IMR-90 (cell line): ENCODE results near the gene SPDEF.

ENCODE experiments used
- CEBPB ChIP-seq: IDR thresholded peaks from 2 replicates; pipeline ENCODE4 v1.6.1; 2012; ENCODE audit warnings: low read depth, low read length, improper control_type of control experiment
- CTCF ChIP-seq: conservative IDR thresholded peaks from 2 replicates; pipeline ENCODE4 v1.5.1; 2012; ENCODE audit warnings: mild to moderate bottlenecking, low read depth, low read length, improper control_type of control experiment
- MAFK ChIP-seq: IDR thresholded peaks from 2 replicates; pipeline ENCODE4 v1.6.1; 2012; ENCODE audit warnings: low read depth, low read length, improper control_type of control experiment
- RAD21 ChIP-seq: IDR thresholded peaks from 2 replicates; pipeline ENCODE4 v1.6.1; 2012; ENCODE audit warnings: low read length, improper control_type of control experiment
- RCOR1 ChIP-seq: IDR thresholded peaks from 2 replicates; pipeline ENCODE4 v1.6.1; 2012; ENCODE audit warnings: mild to moderate bottlenecking, low read length, improper control_type of control experiment; ENCODE audit not compliant: insufficient replicate concordance
- SMC3 ChIP-seq: fragments of 150-350 bp; IDR thresholded peaks from 2 replicates; pipeline ENCODE4 v1.6.1; 2016; ENCODE audit warnings: low read depth, mild to moderate bottlenecking, antibody characterized with exemption, low read length, moderate library complexity

- TF ChIP-seq CTCF (no peak), RAD21 (no peak), MAFK (no peak), RCOR1 (no peak), CEBPB (peak; percentile 63), SMC3 (no peak)
Observed at GRCh38 chr6:34544776-34545471, 11.2 kb downstream of the SPDEF start.
